ENCODE results near the gene PTPN14.

The PTPN14 gene

GRCh38 chr1:214361636-214362035 is 189.8 kb downstream of the PTPN14 start:
- CTCF ChIA-PET, result no interaction called here

GRCh38 chr1:214360525-214361164 is 190.8 kb downstream of the PTPN14 start:
- ChIA-PET POLR2A (no interaction called here), CTCF (interaction anchor here (0.6 kb wide), 1 partner anchor 73 kb away, joined by 3 read pairs; no protein-coding TSS in a partner anchor)
- DNase-seq (ENCODE audit: extremely low spot score), result no peak
- TF ChIP-seq NFRKB (IDR thresholded peaks at IDR 0.05) (no peak), CTBP1 (IDR thresholded peaks at IDR 0.05; ENCODE audit: borderline replicate concordance) (no peak), HDGF (IDR thresholded peaks at IDR 0.05; ENCODE audit: borderline replicate concordance) (no peak), TARDBP (IDR thresholded peaks at IDR 0.05) (no peak), LEF1 (IDR thresholded peaks at IDR 0.05; ENCODE audit: borderline replicate concordance) (no peak), PKNOX1 (IDR thresholded peaks at IDR 0.05) (no peak), L3MBTL2 (conservative IDR thresholded peaks at IDR 0.05) (no peak), SP1 (IDR thresholded peaks at IDR 0.05) (no peak), ZNF384 (IDR thresholded peaks at IDR 0.05) (no peak), ARNT (IDR thresholded peaks at IDR 0.05) (no peak)

More at GRCh38 chr1:214361636-214362035, 189.8 kb downstream of the PTPN14 start:
- no peak for DNase-seq (ENCODE audit: extremely low spot score)
- TF ChIP-seq SUZ12 (IDR thresholded peaks at IDR 0.05) (no peak), FOXK2 (IDR thresholded peaks at IDR 0.05) (no peak), BHLHE40 (IDR thresholded peaks at IDR 0.05; ENCODE audit: borderline replicate concordance) (no peak), HDGF (IDR thresholded peaks at IDR 0.05; ENCODE audit: borderline replicate concordance) (no peak), LEF1 (IDR thresholded peaks at IDR 0.05; ENCODE audit: borderline replicate concordance) (no peak), CTBP1 (IDR thresholded peaks at IDR 0.05; ENCODE audit: borderline replicate concordance) (no peak), FOXA1 (IDR thresholded peaks at IDR 0.05) (no peak), ZNF384 (IDR thresholded peaks at IDR 0.05) (no peak), L3MBTL2 (conservative IDR thresholded peaks at IDR 0.05) (no peak), ARNT (IDR thresholded peaks at IDR 0.05) (no peak), SP1 (IDR thresholded peaks at IDR 0.05) (no peak), PKNOX1 (IDR thresholded peaks at IDR 0.05) (no peak), NFRKB (IDR thresholded peaks at IDR 0.05) (no peak), FOXM1 (IDR thresholded peaks at IDR 0.05; ENCODE audit: borderline replicate concordance) (no peak), ELF4 (IDR thresholded peaks at IDR 0.05) (no peak), TARDBP (IDR thresholded peaks at IDR 0.05) (no peak)
- POLR2A ChIA-PET, result no interaction called here

- CTCF ChIA-PET, result interaction anchor here (0.6 kb wide), 1 partner anchor 72 kb away, joined by 3 read pairs; no protein-coding TSS in a partner anchor
Measured at GRCh38 chr1:214360116-214360515, 191.3 kb downstream of the PTPN14 start.

GRCh38 chr1:214354440-214355148 is 196.8 kb downstream of the PTPN14 start:
- no peak for DNase-seq (ENCODE audit: extremely low spot score)
- POLR2A ChIA-PET, result interaction anchor here (0.6 kb wide), 1 partner anchor 31 kb away, joined by 4 read pairs; no protein-coding TSS in a partner anchor
- TF ChIP-seq FOXA1 (IDR thresholded peaks at IDR 0.05), result no peak
- TF ChIP-seq SUZ12 (IDR thresholded peaks at IDR 0.05), result no peak
- no peak for TF ChIP-seq FOXK2 (IDR thresholded peaks at IDR 0.05)
- no peak for TF ChIP-seq ZNF384 (IDR thresholded peaks at IDR 0.05)
- no peak for TF ChIP-seq FOXM1 (IDR thresholded peaks at IDR 0.05; ENCODE audit: borderline replicate concordance)
- no peak for TF ChIP-seq ELF4 (IDR thresholded peaks at IDR 0.05)
- TF ChIP-seq PKNOX1 (IDR thresholded peaks at IDR 0.05), result no peak
- no peak for TF ChIP-seq HDGF (IDR thresholded peaks at IDR 0.05; ENCODE audit: borderline replicate concordance)
- no peak for TF ChIP-seq LEF1 (IDR thresholded peaks at IDR 0.05; ENCODE audit: borderline replicate concordance)
- no peak for TF ChIP-seq CTBP1 (IDR thresholded peaks at IDR 0.05; ENCODE audit: borderline replicate concordance)
- no peak for TF ChIP-seq ARNT (IDR thresholded peaks at IDR 0.05)
- TF ChIP-seq SP1 (IDR thresholded peaks at IDR 0.05), result no peak
- TF ChIP-seq BHLHE40 (IDR thresholded peaks at IDR 0.05; ENCODE audit: borderline replicate concordance), result no peak
- no peak for TF ChIP-seq TARDBP (IDR thresholded peaks at IDR 0.05)
- no peak for TF ChIP-seq L3MBTL2 (conservative IDR thresholded peaks at IDR 0.05)
- no peak for TF ChIP-seq NFRKB (IDR thresholded peaks at IDR 0.05)
- CTCF ChIA-PET, result interaction anchor here (1.0 kb wide), 1 partner anchor 26 kb away, joined by 4 read pairs; no protein-coding TSS in a partner anchor

More at GRCh38 chr1:214360116-214360515, 191.3 kb downstream of the PTPN14 start:
- POLR2A ChIA-PET, result no interaction called here
- no peak for TF ChIP-seq SP1 (IDR thresholded peaks at IDR 0.05)
- no peak for TF ChIP-seq PKNOX1 (IDR thresholded peaks at IDR 0.05)
- TF ChIP-seq NFRKB (IDR thresholded peaks at IDR 0.05), result no peak
- TF ChIP-seq TARDBP (IDR thresholded peaks at IDR 0.05), result no peak
- no peak for TF ChIP-seq BHLHE40 (IDR thresholded peaks at IDR 0.05; ENCODE audit: borderline replicate concordance)
- TF ChIP-seq FOXA1 (IDR thresholded peaks at IDR 0.05), result no peak
- TF ChIP-seq ARNT (IDR thresholded peaks at IDR 0.05), result no peak
- no peak for TF ChIP-seq FOXK2 (IDR thresholded peaks at IDR 0.05)
- TF ChIP-seq ZNF384 (IDR thresholded peaks at IDR 0.05), result no peak
- TF ChIP-seq L3MBTL2 (conservative IDR thresholded peaks at IDR 0.05), result no peak
- no peak for TF ChIP-seq HDGF (IDR thresholded peaks at IDR 0.05; ENCODE audit: borderline replicate concordance)
- TF ChIP-seq LEF1 (IDR thresholded peaks at IDR 0.05; ENCODE audit: borderline replicate concordance), result no peak
- TF ChIP-seq FOXM1 (IDR thresholded peaks at IDR 0.05; ENCODE audit: borderline replicate concordance), result no peak
- TF ChIP-seq ELF4 (IDR thresholded peaks at IDR 0.05), result no peak
- TF ChIP-seq SUZ12 (IDR thresholded peaks at IDR 0.05), result no peak
- no peak for TF ChIP-seq CTBP1 (IDR thresholded peaks at IDR 0.05; ENCODE audit: borderline replicate concordance)
- DNase-seq (ENCODE audit: extremely low spot score), result no peak
